Measurements from ENCODE around the gene PRRT1B. TPM values are rescaled to one million over a fixed set of nuclear protein-coding genes. Genes with fewer than 3 reads are reported as not detected.

Gene PRRT1B
- total RNA-seq, 1 donor from 2014 or later: not detected

- no peak for DNase-seq (ENCODE audit: low spot score)
Measured at GRCh38 chr9:131594906-131595665, 49.8 kb downstream of the PRRT1B start.

GRCh38 chr9:131595696-131596429 is 50.5 kb downstream of the PRRT1B start:
- DNase-seq (ENCODE audit: low spot score): no peak

DNA sequence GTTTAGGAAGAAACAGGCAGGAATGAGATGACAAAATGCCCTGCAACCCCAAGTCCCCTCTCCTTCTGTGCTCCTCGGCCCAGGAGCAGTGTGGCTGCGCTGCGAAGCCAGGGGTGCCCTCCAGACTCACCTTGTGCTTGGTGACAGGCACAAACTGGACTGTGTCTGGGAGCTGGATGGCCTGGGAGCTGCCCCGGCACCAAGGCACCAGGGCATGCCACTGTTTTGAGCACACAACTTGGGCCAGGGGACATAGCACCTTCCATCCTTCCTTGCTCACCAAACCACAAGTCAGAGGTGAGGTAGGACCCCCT is 51.1 kb downstream of the PRRT1B start:
- DNase-seq (ENCODE audit: low spot score): no peak

GRCh38 chr9:131597246-131597645 is 51.9 kb downstream of the PRRT1B start:
- no peak for DNase-seq (ENCODE audit: low spot score)

DNA sequence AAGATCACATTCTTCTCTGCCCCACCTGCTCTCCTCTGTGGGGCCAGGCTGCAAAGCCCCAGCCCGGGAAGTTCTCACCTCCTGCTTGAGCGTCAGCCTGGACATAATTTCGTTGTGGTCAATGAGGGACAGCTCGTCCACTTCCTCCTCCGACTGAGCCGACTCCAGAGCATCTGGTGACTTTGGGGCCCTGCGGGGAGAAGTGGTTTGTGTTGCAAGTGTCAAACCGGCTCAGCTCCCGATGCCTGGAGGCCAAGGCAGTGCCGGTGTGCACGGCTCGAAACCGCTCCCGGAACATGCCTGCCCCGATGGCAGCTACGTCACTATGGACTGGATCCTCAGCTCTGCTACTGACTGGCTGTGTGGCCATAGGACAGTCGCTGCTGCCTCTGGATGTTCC is 52.8 kb downstream of the PRRT1B start:
- no peak for DNase-seq (ENCODE audit: low spot score)

- no peak for DNase-seq (ENCODE audit: low spot score)
Measured at GRCh38 chr9:131601683-131602181, 56.4 kb downstream of the PRRT1B start.

- DNase-seq (ENCODE audit: low spot score): no peak
Measured at GRCh38 chr9:131603199-131603598, 57.9 kb downstream of the PRRT1B start.

DNA sequence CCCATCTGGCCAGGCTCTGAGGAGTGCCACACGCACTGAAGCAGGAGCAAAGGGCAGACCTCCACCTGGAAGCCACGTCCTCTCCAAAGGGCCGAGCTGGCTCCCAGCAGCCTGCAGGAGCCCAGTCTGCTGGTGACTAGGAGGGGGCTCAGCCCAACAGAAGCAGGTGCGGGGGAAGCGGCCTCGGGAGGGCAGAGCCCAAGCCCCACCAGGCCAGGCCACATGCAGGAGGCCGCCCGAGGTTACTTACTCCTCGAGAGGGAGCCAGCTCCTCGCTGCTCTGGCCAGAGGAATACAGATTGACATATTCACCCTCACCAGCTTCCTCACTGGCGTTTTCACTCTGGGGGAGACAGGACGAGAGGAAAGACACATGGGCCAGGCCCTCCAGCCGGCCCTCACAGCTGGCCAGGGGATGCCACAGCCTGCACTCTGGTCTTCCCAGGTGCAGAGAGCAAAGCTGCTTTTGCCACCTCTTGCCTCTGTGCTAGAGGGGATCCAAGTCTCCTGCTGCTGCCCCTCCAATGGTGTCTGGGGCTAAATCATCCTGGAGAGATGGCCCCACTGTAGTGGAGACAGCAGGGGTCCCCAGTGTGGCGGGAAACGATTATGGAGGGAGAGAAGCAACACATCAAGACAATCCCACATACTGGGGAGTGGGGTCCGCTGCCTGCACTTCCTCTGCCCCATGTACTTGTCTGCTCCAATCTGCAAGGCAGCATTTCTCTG is 58.6 kb downstream of the PRRT1B start:
- DNase-seq (ENCODE audit: low spot score): no peak

GRCh38 chr9:131605770-131606590 is 60.7 kb downstream of the PRRT1B start:
- DNase-seq (ENCODE audit: low spot score): no peak

DNA sequence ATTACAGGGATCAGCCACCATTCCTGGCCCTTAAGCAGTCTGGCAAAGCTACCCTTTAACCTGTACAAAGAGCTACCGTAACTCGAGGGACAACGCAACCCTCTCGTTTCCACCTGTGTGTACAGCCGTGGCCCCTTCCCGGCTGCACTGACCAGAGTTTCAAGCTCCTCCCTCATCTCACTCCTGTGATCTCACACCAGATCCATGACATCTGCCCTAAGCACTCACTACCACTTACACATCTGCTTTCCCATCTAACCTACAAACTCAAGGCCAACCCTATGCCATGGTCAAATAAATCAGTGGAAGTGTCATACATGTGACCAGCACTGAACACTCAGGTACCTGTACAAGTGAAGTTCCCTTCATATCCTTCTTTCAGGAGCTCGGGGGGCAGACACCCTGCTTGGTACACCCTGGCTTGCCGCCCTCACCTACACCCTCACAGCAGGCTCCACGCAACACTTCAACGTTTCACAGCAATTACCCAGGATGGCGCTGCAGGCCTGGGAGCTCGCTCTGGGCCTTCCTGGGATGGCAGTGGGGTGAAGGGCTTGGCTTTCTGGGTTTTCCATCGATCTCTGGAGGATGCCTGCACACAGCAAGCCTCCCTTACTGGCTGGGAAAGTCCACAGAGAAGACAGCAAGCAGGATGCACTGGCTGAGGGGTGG is 61.7 kb downstream of the PRRT1B start:
- DNase-seq (ENCODE audit: low spot score): no peak

GRCh38 chr9:131607591-131607990 is 62.3 kb downstream of the PRRT1B start:
- no peak for DNase-seq (ENCODE audit: low spot score)

GRCh38 chr9:131608493-131609037 is 63.2 kb downstream of the PRRT1B start:
- peak; percentile 77 for DNase-seq (ENCODE audit: low spot score)

Other genes starting within 250 kb of the PRRT1B start
- gene PRRC2B, start 151.4 kb upstream of the PRRT1B start, total RNA-seq: 215 TPM
- gene POMT1, start 42.6 kb upstream of the PRRT1B start, total RNA-seq: 26.5 TPM
- 20.4 TPM for gene UCK1, start 14.3 kb upstream of the PRRT1B start, total RNA-seq
- 64.9 TPM for gene RAPGEF1, start 194.6 kb downstream of the PRRT1B start, total RNA-seq